Mesenchymal stem cell (in vitro differentiated cells and primary cell): ENCODE data around the gene CRIP2.

ENCODE experiments used
- DNase-seq: peaks from one replicate; pipeline ENCODE4 v3.0.0-alpha.2; 2013
- H2AFZ ChIP-seq: one replicate; pipeline ENCODE4 v1.6.1; 2013; ENCODE audit warnings: low read depth, mild to moderate bottlenecking, control low read depth, inconsistent platforms, low read length, moderate library complexity
- H2AK5ac ChIP-seq: 2 replicates; pipeline ENCODE4 v1.6.1; 2013; ENCODE audit warnings: low read length, moderate library complexity, mild to moderate bottlenecking, inconsistent platforms; ENCODE audit not compliant: severe bottlenecking
- H2BK120ac ChIP-seq: one replicate; pipeline ENCODE4 v1.6.1; 2013; ENCODE audit warnings: low read depth, mild to moderate bottlenecking, inconsistent platforms, low read length, moderate library complexity
- H2BK12ac ChIP-seq, 2 experiments: one replicate each; pipeline ENCODE4 v1.6.1; 2013; ENCODE audit warnings: inconsistent platforms in 2 of 2, low read length in 2 of 2, mild to moderate bottlenecking in 2 of 2, moderate library complexity in 2 of 2, control low read depth in 1 of 2
- H2BK15ac ChIP-seq: one replicate; pipeline ENCODE4 v1.6.1; 2013; ENCODE audit warnings: mild to moderate bottlenecking, low read depth, inconsistent platforms; ENCODE audit not compliant: poor library complexity, severe bottlenecking
- H2BK5ac ChIP-seq: 2 replicates; pipeline ENCODE4 v1.6.1; 2013; ENCODE audit warnings: low read depth, mild to moderate bottlenecking, low read length, control low read depth, inconsistent platforms; ENCODE audit not compliant: poor library complexity, severe bottlenecking
- H3K14ac ChIP-seq, 2 experiments: one replicate each; pipeline ENCODE4 v1.6.1; 2013; ENCODE audit warnings: inconsistent platforms in 2 of 2, low read length in 2 of 2, control low read depth in 1 of 2, mild to moderate bottlenecking in 1 of 2, moderate library complexity in 1 of 2
- H3K18ac ChIP-seq, 2 experiments: one replicate each; pipeline ENCODE4 v1.6.1; 2013; ENCODE audit warnings: inconsistent platforms in 2 of 2, low read length in 2 of 2, control low read depth in 1 of 2, low read depth in 1 of 2, mild to moderate bottlenecking in 1 of 2
- H3K23ac ChIP-seq, 2 experiments: one replicate each; pipeline ENCODE4 v1.6.1; 2013; ENCODE audit warnings: inconsistent platforms in 2 of 2, low read length in 2 of 2, mild to moderate bottlenecking in 2 of 2, moderate library complexity in 2 of 2, control low read depth in 1 of 2
- H3K27ac ChIP-seq: 2 replicates; pipeline ENCODE4 v1.5.1; 2013; ENCODE audit warnings: mild to moderate bottlenecking, moderate library complexity, low read length, control low read depth, inconsistent platforms; ENCODE audit not compliant: poor library complexity, severe bottlenecking
- H3K27me3 ChIP-seq, 2 experiments: 2 replicates each; pipeline versions ENCODE4 v1.6.1 to v1.7.0; 2013; ENCODE audit warnings: low read length in 2 of 2, mild to moderate bottlenecking in 2 of 2, moderate library complexity in 2 of 2, control low read depth in 1 of 2, inconsistent platforms in 1 of 2; ENCODE audit not compliant: control insufficient read depth in 1 of 2, insufficient read depth in 1 of 2
- H3K36me3 ChIP-seq, 2 experiments: 2 replicates each; pipeline versions ENCODE4 v1.6.1 to v1.7.0; 2013; ENCODE audit warnings: low read length in 2 of 2, control low read depth in 1 of 2, inconsistent platforms in 1 of 2, low read depth in 1 of 2, mild to moderate bottlenecking in 1 of 2; ENCODE audit not compliant: insufficient read depth in 2 of 2, control insufficient read depth in 1 of 2
- H3K4ac ChIP-seq, 2 experiments: one replicate each; pipeline ENCODE4 v1.6.1; 2013; ENCODE audit warnings: inconsistent platforms in 2 of 2, low read length in 2 of 2, mild to moderate bottlenecking in 2 of 2, moderate library complexity in 2 of 2, control low read depth in 1 of 2, low read depth in 1 of 2
- H3K4me1 ChIP-seq: 2 replicates; pipeline ENCODE4 v1.6.1; 2013; ENCODE audit warnings: low read depth, low read length, control low read depth; ENCODE audit not compliant: control insufficient read depth, insufficient read depth
- H3K4me2 ChIP-seq: 2 replicates; pipeline ENCODE4 v1.6.1; 2013; ENCODE audit warnings: low read length, mild to moderate bottlenecking, inconsistent platforms; ENCODE audit not compliant: poor library complexity, severe bottlenecking
- H3K4me3 ChIP-seq, 2 experiments: 2 replicates each; pipeline versions ENCODE4 v1.5.1 to v1.7.0; 2013; ENCODE audit warnings: low read length in 2 of 2, mild to moderate bottlenecking in 2 of 2, control low read depth in 1 of 2, low read depth in 1 of 2; ENCODE audit not compliant: insufficient read depth in 1 of 2
- H3K79me1 ChIP-seq: replicated peaks from 2 replicates; pipeline ENCODE4 v1.6.1; 2013; ENCODE audit warnings: mild to moderate bottlenecking, control low read depth, low read length, inconsistent platforms; ENCODE audit not compliant: poor library complexity, severe bottlenecking
- H3K9ac ChIP-seq: 2 replicates; pipeline ENCODE4 v1.7.0; 2013; ENCODE audit warnings: mild to moderate bottlenecking, low read length, moderate library complexity
- H3K9me3 ChIP-seq: 2 replicates; pipeline ENCODE4 v1.7.0; 2013; ENCODE audit warnings: mild to moderate bottlenecking, low read length; ENCODE audit not compliant: control insufficient read depth
- H4K8ac ChIP-seq: one replicate; pipeline ENCODE4 v1.6.1; 2013; ENCODE audit warnings: inconsistent platforms, mild to moderate bottlenecking, low read length, moderate library complexity
- H4K91ac ChIP-seq: one replicate; pipeline ENCODE4 v1.6.1; 2013; ENCODE audit warnings: mild to moderate bottlenecking, low read length, inconsistent platforms
- WGBS: methylation state at CpG from one replicate; pipeline ENCODE4 v1.1.7; 2013; ENCODE audit warnings: mixed read lengths; 5-methylcytosine and 5-hydroxymethylcytosine counted together

CRIP2 gene

DNA sequence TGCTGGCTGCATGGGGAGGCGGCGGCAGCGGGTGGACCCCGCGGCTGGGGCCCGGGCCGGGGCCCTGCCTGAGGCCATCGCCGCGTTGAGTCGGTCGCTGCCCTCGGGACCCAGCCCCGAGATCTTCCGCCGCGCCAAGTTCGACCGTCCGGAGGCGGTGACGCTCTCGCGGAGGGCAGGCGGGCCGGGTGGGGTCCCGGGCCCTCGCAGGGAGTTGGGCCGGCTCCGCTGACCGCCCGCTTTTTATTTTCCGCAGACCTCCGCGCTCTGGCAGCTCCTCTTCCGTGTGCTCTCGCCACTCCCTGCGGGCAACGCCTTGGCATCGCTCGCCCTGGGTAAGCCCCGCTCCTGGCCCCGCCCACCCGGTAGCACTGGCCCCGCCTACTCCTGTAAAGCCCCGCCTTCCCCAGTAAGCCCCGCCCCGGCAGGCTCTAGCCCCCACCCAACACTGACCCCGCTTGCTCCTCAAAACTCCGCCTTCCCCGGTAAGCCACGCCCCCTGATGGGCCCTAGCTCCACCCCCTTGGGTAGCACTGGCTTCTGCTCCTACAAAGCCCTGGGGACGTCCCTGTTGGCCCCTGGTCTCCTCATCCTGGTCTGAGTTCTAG, 16.8 kb downstream of the CRIP2 start:
- Histone ChIP-seq H3K79me1 (peaks cover 1% of the 10 kb centered on the region), H3K4ac (no peak overlapping the region), H4K91ac (no peak overlapping the region), H3K4me3 (peak overlapping the region; percentile 68 to 80), H3K18ac (no peak overlapping the region), H2AK5ac (no peak overlapping the region), H2BK15ac (no peak overlapping the region), H3K14ac (no peak overlapping the region), H3K27ac (no peak overlapping the region), H3K9ac (peak overlapping the region; percentile 76), H3K4me2 (peak overlapping the region; percentile 79), H2BK5ac (no peak overlapping the region), H3K27me3 (peaks cover 4 to 21% of the 10 kb centered on the region in 2 experiments), H2BK120ac (no peak overlapping the region), H3K4me1 (peaks cover 24% of the 10 kb centered on the region), H3K9me3 (no peaks in the 10 kb centered on the region), H2BK12ac (no peak overlapping the region), H3K36me3 (peaks cover 0 to 11% of the 10 kb centered on the region in 2 experiments), H3K23ac (no peak overlapping the region), H4K8ac (no peak overlapping the region), H2AFZ (peak overlapping the region; percentile 73)
- peak; percentile 49 for DNase-seq
- WGBS = 25% methylated on average over 52 of the region's 53 CpGs

DNA sequence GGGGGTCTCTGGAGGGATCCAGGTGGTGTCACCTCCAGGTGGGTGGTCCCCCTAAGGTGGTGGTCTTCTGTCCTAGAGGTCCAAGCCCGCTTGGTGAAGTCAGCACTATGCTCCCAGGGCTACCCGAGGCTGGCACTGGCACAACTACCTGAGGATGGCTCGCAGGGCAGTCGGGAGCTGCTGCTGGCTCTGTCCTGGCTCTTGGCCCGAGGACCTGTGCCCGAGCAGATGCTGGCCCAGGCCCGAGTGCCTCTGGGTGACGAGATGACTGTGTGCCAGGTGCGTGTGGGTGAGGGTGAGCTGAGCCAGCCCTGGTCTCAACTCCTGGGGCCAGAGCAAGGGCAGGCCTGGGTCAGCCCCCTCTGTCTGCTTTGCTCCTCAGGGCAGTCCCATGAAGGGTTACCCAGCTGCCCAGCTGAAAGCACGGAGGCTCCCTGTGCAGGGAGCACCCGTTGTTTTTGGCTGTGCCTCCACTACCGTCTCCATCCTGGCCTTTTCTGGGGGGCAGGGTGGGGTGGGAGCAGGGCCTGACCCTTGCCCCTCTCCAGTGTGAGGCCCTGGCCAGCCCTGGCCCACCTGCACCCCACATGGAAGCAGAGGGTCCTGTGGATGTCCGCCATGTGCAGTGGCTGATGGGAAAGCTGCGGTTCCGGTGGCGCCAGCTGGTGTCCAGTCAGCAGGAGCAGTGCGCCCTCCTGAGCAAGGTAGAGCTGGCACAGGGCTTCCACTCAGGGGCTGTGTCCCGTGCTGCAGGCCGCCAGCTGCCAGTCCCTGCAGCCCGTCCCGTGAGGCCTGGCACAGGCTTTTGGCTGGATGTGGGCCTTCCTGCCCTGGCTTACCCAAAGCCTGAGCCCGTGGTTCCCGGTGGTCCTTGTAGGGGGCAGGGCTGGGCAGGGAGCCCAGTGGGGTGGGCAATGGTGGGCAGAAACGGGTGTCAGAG, 17.7 kb downstream of the CRIP2 start:
- no peak overlapping the region for H4K8ac ChIP-seq
- no peak overlapping the region for H3K18ac ChIP-seq
- H3K4me2 ChIP-seq = no peak overlapping the region
- no peak overlapping the region for H2BK5ac ChIP-seq
- no peak overlapping the region for H4K91ac ChIP-seq
- no peak overlapping the region for H3K23ac ChIP-seq
- H3K79me1 ChIP-seq = peaks cover 1% of the 10 kb centered on the region
- peak overlapping the region in 1 of 2 experiments; percentile 80 for H3K4me3 ChIP-seq
- no peak overlapping the region for H3K14ac ChIP-seq
- no peaks in the 10 kb centered on the region for H3K9me3 ChIP-seq
- no peak overlapping the region for H2AK5ac ChIP-seq
- no peak overlapping the region for H3K27ac ChIP-seq
- peaks cover 24% of the 10 kb centered on the region for H3K4me1 ChIP-seq
- no peak overlapping the region for H2AFZ ChIP-seq
- no peak for DNase-seq
- WGBS = 92% methylated on average over 24 of the region's 24 CpGs
- H2BK15ac ChIP-seq = no peak overlapping the region
- peaks cover 0 to 11% of the 10 kb centered on the region in 2 experiments for H3K36me3 ChIP-seq
- no peak overlapping the region for H3K9ac ChIP-seq
- peaks cover 0 to 13% of the 10 kb centered on the region in 2 experiments for H3K27me3 ChIP-seq
- no peak overlapping the region for H3K4ac ChIP-seq
- H2BK120ac ChIP-seq = no peak overlapping the region
- H2BK12ac ChIP-seq = peak overlapping the region in 1 of 2 experiments; percentile 10

DNA sequence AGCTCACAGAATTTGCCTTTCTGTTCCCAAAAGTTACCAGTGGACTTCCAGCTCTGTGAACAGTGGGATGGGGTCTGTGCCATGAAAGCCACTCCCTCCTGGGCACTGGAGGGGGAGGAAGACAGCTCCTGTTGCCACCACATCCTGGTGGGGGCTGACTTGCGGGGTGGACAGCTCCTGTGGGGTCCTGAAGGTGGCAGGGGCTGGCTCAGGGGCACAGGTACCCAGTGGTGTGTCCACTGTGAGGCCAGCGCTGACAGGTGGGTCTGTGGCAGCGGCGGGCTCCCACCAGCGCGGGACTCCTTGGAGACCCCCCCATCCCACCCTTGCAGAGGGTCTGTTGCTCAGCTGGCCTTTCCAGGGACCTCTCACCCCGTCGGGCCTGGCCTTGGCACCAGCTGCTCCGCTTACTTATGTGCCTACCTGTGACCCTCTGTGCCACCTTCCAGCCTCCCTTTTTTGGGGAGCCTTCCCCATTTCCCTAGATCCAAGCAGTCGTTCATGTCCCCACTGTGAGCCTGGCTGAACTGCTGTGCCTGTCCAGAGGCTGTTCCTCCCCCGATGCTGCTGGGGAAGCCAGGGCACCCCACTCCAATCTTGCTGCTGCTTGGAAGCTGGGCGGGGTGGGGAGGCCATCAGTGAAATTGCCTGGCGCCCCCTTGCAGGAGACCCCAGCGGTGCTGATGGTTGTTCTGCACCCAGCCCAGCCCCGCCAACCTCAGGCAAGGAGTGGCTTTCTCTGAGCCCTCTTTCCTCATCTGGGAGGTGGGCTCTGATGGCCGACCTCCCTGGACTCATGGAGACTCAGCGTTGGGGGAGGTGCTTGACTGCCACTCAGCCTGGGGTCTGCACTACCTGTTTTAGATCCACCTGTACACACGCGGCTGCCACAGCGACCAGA, 18.6 kb downstream of the CRIP2 start:
- Histone ChIP-seq H3K23ac (no peak overlapping the region), H3K4me2 (no peak overlapping the region), H4K91ac (no peak overlapping the region), H2BK12ac (no peak overlapping the region), H3K9ac (no peak overlapping the region), H3K18ac (no peak overlapping the region), H3K36me3 (peaks cover 0 to 18% of the 10 kb centered on the region in 2 experiments), H3K79me1 (peaks cover 1% of the 10 kb centered on the region), H2BK120ac (no peak overlapping the region), H3K4me3 (no peak overlapping the region), H4K8ac (no peak overlapping the region), H2BK5ac (no peak overlapping the region), H2AK5ac (no peak overlapping the region), H2AFZ (no peak overlapping the region), H3K9me3 (no peaks in the 10 kb centered on the region), H2BK15ac (no peak overlapping the region), H3K27ac (no peak overlapping the region), H3K14ac (no peak overlapping the region), H3K27me3 (peaks cover 0 to 6% of the 10 kb centered on the region in 2 experiments), H3K4ac (no peak overlapping the region), H3K4me1 (peaks cover 24% of the 10 kb centered on the region)
- 91% methylated on average over 20 of the region's 20 CpGs for WGBS
- no peak for DNase-seq
